Measurements from ENCODE around the gene LRRC4B. TPM values are rescaled to one million over a fixed set of nuclear protein-coding genes. Genes with fewer than 3 reads are reported as not detected.
A peak's percentile ranks its signal among the peaks of the same experiment; 100 is the strongest.
"Not testable (repeated sequence)": the region's sequence is repeated elsewhere in the genome, so short reads cannot be mapped to it uniquely, and the experiment has no call there.

Gene LRRC4B
- total RNA-seq, 1 experiment from 2014 or later: 3.5 TPM

GRCh38 chr19:50581795-50582660, 13.8 kb upstream of the LRRC4B start:
- not testable (repeated sequence) for H3K36me3 ChIP-seq (replicated peaks; ENCODE audit: control insufficient read depth, insufficient read depth, low read length); DNase-seq; H3K27me3 ChIP-seq (ENCODE audit: control insufficient read depth, insufficient read depth, low read length); H3K4me3 ChIP-seq (ENCODE audit: insufficient read depth, low read depth, low read length)

GRCh38 chr19:50580970-50581634, 12.9 kb upstream of the LRRC4B start:
- DNase-seq: no peak

GRCh38 chr19:50580240-50580639, 12.0 kb upstream of the LRRC4B start:
- H3K27me3 ChIP-seq (ENCODE audit: control insufficient read depth, insufficient read depth, low read length): no peaks in the 10 kb centered on the region
- H3K4me3 ChIP-seq (ENCODE audit: insufficient read depth, low read depth, low read length): no peak overlapping the region
- H3K36me3 ChIP-seq (replicated peaks; ENCODE audit: control insufficient read depth, insufficient read depth, low read length): no peaks in the 10 kb centered on the region
- DNase-seq: no peak

More at GRCh38 chr19:50580970-50581634, 12.9 kb upstream of the LRRC4B start:
- no peaks in the 10 kb centered on the region for H3K36me3 ChIP-seq (replicated peaks; ENCODE audit: control insufficient read depth, insufficient read depth, low read length)
- no peaks in the 10 kb centered on the region for H3K27me3 ChIP-seq (ENCODE audit: control insufficient read depth, insufficient read depth, low read length)
- no peak overlapping the region for H3K4me3 ChIP-seq (ENCODE audit: insufficient read depth, low read depth, low read length)

- DNase-seq: not testable (repeated sequence)
These were observed 8.5 kb upstream of the LRRC4B start for GRCh38 chr19:50576769-50577168.

GRCh38 chr19:50573741-50574461, 5.7 kb upstream of the LRRC4B start:
- H3K36me3 ChIP-seq (replicated peaks; ENCODE audit: control insufficient read depth, insufficient read depth, low read length): no peaks in the 10 kb centered on the region
- H3K27me3 ChIP-seq (ENCODE audit: control insufficient read depth, insufficient read depth, low read length): peaks cover 7% of the 10 kb centered on the region
- peak; percentile 5 for DNase-seq

More at GRCh38 chr19:50576769-50577168, 8.5 kb upstream of the LRRC4B start:
- not testable (repeated sequence) for H3K4me3 ChIP-seq (ENCODE audit: insufficient read depth, low read depth, low read length); H3K27me3 ChIP-seq (ENCODE audit: control insufficient read depth, insufficient read depth, low read length); H3K36me3 ChIP-seq (replicated peaks; ENCODE audit: control insufficient read depth, insufficient read depth, low read length)

GRCh38 chr19:50570997-50571396, 2.8 kb upstream of the LRRC4B start:
- Histone ChIP-seq H3K27me3 (ENCODE audit: control insufficient read depth, insufficient read depth, low read length) (peaks cover 23% of the 10 kb centered on the region), H3K4me3 (ENCODE audit: insufficient read depth, low read depth, low read length) (no peak overlapping the region), H3K36me3 (replicated peaks; ENCODE audit: control insufficient read depth, insufficient read depth, low read length) (no peaks in the 10 kb centered on the region)
- DNase-seq: peak; percentile 16

More at GRCh38 chr19:50573741-50574461, 5.7 kb upstream of the LRRC4B start:
- no peak overlapping the region for H3K4me3 ChIP-seq (ENCODE audit: insufficient read depth, low read depth, low read length)

GRCh38 chr19:50569938-50570540, 1.8 kb upstream of the LRRC4B start:
- no peaks in the 10 kb centered on the region for H3K36me3 ChIP-seq (replicated peaks; ENCODE audit: control insufficient read depth, insufficient read depth, low read length)
- peaks cover 32% of the 10 kb centered on the region for H3K27me3 ChIP-seq (ENCODE audit: control insufficient read depth, insufficient read depth, low read length)
- H3K4me3 ChIP-seq (ENCODE audit: insufficient read depth, low read depth, low read length): no peak overlapping the region
- peak; percentile 33 for DNase-seq

- Histone ChIP-seq H3K36me3 (replicated peaks; ENCODE audit: control insufficient read depth, insufficient read depth, low read length) (no peaks in the 10 kb centered on the region), H3K27me3 (ENCODE audit: control insufficient read depth, insufficient read depth, low read length) (peaks cover 42% of the 10 kb centered on the region), H3K4me3 (ENCODE audit: insufficient read depth, low read depth, low read length) (no peak overlapping the region)
- peak; percentile 67 for DNase-seq
These were observed 778 bp upstream of the LRRC4B start for GRCh38 chr19:50568728-50569698.

GRCh38 chr19:50567052-50567841, 988 bp downstream of the LRRC4B start:
- Histone ChIP-seq H3K4me3 (ENCODE audit: insufficient read depth, low read depth, low read length) (peak overlapping the region; percentile 39; the same call in 1 of the 2 replicates), H3K36me3 (replicated peaks; ENCODE audit: control insufficient read depth, insufficient read depth, low read length) (no peaks in the 10 kb centered on the region), H3K27me3 (ENCODE audit: control insufficient read depth, insufficient read depth, low read length) (peaks cover 51% of the 10 kb centered on the region)
- peak; percentile 91 for DNase-seq

- peak; percentile 91 for DNase-seq
- Histone ChIP-seq H3K27me3 (ENCODE audit: control insufficient read depth, insufficient read depth, low read length) (peaks cover 51% of the 10 kb centered on the region), H3K36me3 (replicated peaks; ENCODE audit: control insufficient read depth, insufficient read depth, low read length) (no peaks in the 10 kb centered on the region), H3K4me3 (ENCODE audit: insufficient read depth, low read depth, low read length) (peak overlapping the region; percentile 19; the same call in 1 of the 2 replicates)
These were observed 2.0 kb downstream of the LRRC4B start for GRCh38 chr19:50565984-50566903.

- H3K4me3 ChIP-seq (ENCODE audit: insufficient read depth, low read depth, low read length): no peak overlapping the region
These were observed 3.8 kb downstream of the LRRC4B start for GRCh38 chr19:50564229-50565105.

More at GRCh38 chr19:50564229-50565105, 3.8 kb downstream of the LRRC4B start:
- Histone ChIP-seq H3K27me3 (ENCODE audit: control insufficient read depth, insufficient read depth, low read length) (peaks cover 47% of the 10 kb centered on the region), H3K36me3 (replicated peaks; ENCODE audit: control insufficient read depth, insufficient read depth, low read length) (no peaks in the 10 kb centered on the region)
- peak; percentile 67 for DNase-seq

Measured in H7 (cell line).